Measurements from ENCODE around the gene DRAXIN. TPM values are rescaled to one million over a fixed set of nuclear protein-coding genes. Genes with fewer than 3 reads are reported as not detected.
A peak's percentile ranks its signal among the peaks of the same experiment; 100 is the strongest.

The DRAXIN gene
- total RNA-seq, 4 donors from 2014 or later, result 0.14 to 0.16 TPM; not detected in 2

- H3K36me3 ChIP-seq, result no peaks in the 10 kb centered on the region
- no peaks in the 10 kb centered on the region for H3K27me3 ChIP-seq
- peaks cover 4 to 14% (median 10%) of the 10 kb centered on the region in 4 donors for H3K4me1 ChIP-seq
- DNase-seq, result no peak
- no peak overlapping the region for H3K27ac ChIP-seq
- intact Hi-C loops (cut with DNase I; ENCODE audit: low total_unique reads) (no loop called here), in situ Hi-C loops (cut with MboI; ENCODE audit: low pct_ligation_motif_present in 1 of 4, low pct_unique_long_range_greater_than_20kb in 1 of 4, low sequenced_read_pairs in 3 of 4) (no loop called here)
- WGBS, 2 donors (ENCODE audit: low coverage in 1 of 2), result 62% methylated on average over 5 of the region's 5 CpGs; no CpG with 5 or more reads in 1 of the 2 donors
- no peak for TF ChIP-seq POLR2A (IDR thresholded peaks at IDR 0.05)
- no peaks in the 10 kb centered on the region for H3K9me3 ChIP-seq
- no peak overlapping the region for H3K4me3 ChIP-seq
Measured at GRCh38 chr1:11725616-11726015, 34.1 kb downstream of the DRAXIN start.

DNA sequence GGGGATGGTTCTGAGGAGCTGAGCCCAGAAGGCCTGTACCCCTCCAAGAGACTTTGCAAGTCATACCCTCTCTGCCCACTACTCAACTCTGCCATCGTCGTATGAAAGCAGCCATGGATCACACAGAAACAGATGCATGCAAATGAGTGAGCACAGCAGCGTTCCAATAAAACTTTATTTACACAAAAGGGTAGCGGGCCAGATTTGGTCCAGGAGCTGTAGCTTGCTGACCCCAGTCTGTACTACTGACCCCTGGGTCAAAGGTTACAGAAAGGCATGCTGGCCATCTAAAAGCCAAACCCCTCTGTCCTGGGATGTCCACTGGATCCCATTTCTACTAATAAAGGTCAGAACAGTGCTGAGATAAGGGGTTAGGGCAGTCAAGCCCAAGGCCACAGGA lies 35.6 kb downstream of the DRAXIN start:
- H3K4me1 ChIP-seq, result peaks cover 4 to 23% (median 17%) of the 10 kb centered on the region in 4 donors
- H3K9me3 ChIP-seq, result no peaks in the 10 kb centered on the region
- in situ Hi-C loops (cut with MboI; ENCODE audit: low pct_ligation_motif_present in 1 of 4, low pct_unique_long_range_greater_than_20kb in 1 of 4, low sequenced_read_pairs in 3 of 4), result no loop called here
- no peak overlapping the region for H3K4me3 ChIP-seq
- H3K27ac ChIP-seq, result no peak overlapping the region
- no peaks in the 10 kb centered on the region for H3K36me3 ChIP-seq
- TF ChIP-seq, protein P1, sequence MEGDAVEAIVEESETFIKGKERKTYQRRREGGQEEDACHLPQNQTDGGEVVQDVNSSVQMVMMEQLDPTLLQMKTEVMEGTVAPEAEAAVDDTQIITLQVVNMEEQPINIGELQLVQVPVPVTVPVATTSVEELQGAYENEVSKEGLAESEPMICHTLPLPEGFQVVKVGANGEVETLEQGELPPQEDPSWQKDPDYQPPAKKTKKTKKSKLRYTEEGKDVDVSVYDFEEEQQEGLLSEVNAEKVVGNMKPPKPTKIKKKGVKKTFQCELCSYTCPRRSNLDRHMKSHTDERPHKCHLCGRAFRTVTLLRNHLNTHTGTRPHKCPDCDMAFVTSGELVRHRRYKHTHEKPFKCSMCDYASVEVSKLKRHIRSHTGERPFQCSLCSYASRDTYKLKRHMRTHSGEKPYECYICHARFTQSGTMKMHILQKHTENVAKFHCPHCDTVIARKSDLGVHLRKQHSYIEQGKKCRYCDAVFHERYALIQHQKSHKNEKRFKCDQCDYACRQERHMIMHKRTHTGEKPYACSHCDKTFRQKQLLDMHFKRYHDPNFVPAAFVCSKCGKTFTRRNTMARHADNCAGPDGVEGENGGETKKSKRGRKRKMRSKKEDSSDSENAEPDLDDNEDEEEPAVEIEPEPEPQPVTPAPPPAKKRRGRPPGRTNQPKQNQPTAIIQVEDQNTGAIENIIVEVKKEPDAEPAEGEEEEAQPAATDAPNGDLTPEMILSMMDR (IDR thresholded peaks at IDR 0.05), result no peak
- no peak for TF ChIP-seq POLR2AphosphoS5 (IDR thresholded peaks at IDR 0.05)
- TF ChIP-seq EP300 (IDR thresholded peaks at IDR 0.05; ENCODE audit: low read depth), result no peak
- TF ChIP-seq POLR2A (IDR thresholded peaks at IDR 0.05), result no peak
- no peaks in the 10 kb centered on the region for H3K27me3 ChIP-seq
- no peak for DNase-seq
- intact Hi-C loops (cut with DNase I; ENCODE audit: low total_unique reads), result no loop called here
- 93% methylated on average over 4 of the region's 4 CpGs; no CpG with 5 or more reads in 1 of the 2 donors for WGBS, 2 donors (ENCODE audit: low coverage in 1 of 2)

- Histone ChIP-seq H3K27me3 (no peaks in the 10 kb centered on the region), H3K4me1 (peaks cover 10 to 34% (median 23%) of the 10 kb centered on the region in 4 donors), H3K27ac (no peak overlapping the region), H3K36me3 (no peaks in the 10 kb centered on the region), H3K4me3 (no peak overlapping the region), H3K9me3 (no peaks in the 10 kb centered on the region)
- no peak for TF ChIP-seq POLR2A (IDR thresholded peaks at IDR 0.05)
- no peak for TF ChIP-seq EP300 (IDR thresholded peaks at IDR 0.05; ENCODE audit: low read depth)
- TF ChIP-seq, protein P1 (IDR thresholded peaks at IDR 0.05), result no peak
- no peak for TF ChIP-seq POLR2AphosphoS5 (IDR thresholded peaks at IDR 0.05)
- intact Hi-C loops (cut with DNase I; ENCODE audit: low total_unique reads), result no loop called here
- 98% methylated on average over 4 of the region's 4 CpGs; no CpG with 5 or more reads in 1 of the 2 donors for WGBS, 2 donors (ENCODE audit: low coverage in 1 of 2)
- no peak for DNase-seq
- in situ Hi-C loops (cut with MboI; ENCODE audit: low pct_ligation_motif_present in 1 of 4, low pct_unique_long_range_greater_than_20kb in 1 of 4, low sequenced_read_pairs in 3 of 4), result no loop called here
Measured at GRCh38 chr1:11728126-11728806, 36.8 kb downstream of the DRAXIN start.

DNA sequence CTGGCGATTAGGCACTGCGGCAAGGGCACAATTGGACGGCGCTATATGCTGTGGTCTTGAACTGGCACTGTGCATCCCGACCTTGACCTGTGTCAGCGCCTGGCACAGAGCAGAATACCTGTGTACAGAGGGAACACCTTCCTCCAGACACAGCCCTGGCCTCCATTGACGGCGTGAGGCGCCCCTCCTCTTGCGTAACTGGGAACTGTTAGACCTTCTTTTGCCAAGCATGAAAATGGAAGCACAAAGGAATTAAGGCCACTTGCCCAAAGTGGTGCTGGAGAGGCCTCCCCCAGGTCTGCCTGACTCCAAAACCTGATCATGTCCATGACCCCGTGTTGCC lies 37.6 kb downstream of the DRAXIN start:
- 86% methylated on average over 10 of the region's 11 CpGs; no CpG with 5 or more reads in 1 of the 2 donors for WGBS, 2 donors (ENCODE audit: low coverage in 1 of 2)
- intact Hi-C loops (cut with DNase I; ENCODE audit: low total_unique reads), result no loop called here

More for the DNA sequence above, 37.6 kb downstream of the DRAXIN start:
- TF ChIP-seq EP300 (IDR thresholded peaks at IDR 0.05; ENCODE audit: low read depth) (no peak), POLR2AphosphoS5 (IDR thresholded peaks at IDR 0.05) (no peak), POLR2A (IDR thresholded peaks at IDR 0.05) (no peak)
- TF ChIP-seq, protein P1 (IDR thresholded peaks at IDR 0.05), result no peak
- Histone ChIP-seq H3K4me3 (no peak overlapping the region), H3K4me1 (peaks cover 10 to 34% (median 23%) of the 10 kb centered on the region in 4 donors), H3K27me3 (no peaks in the 10 kb centered on the region), H3K36me3 (no peaks in the 10 kb centered on the region), H3K27ac (peak overlapping the region in 2 of 4 donors; percentile 63 to 89), H3K9me3 (no peaks in the 10 kb centered on the region)
- DNase-seq, result no peak
- in situ Hi-C loops (cut with MboI; ENCODE audit: low pct_ligation_motif_present in 1 of 4, low pct_unique_long_range_greater_than_20kb in 1 of 4, low sequenced_read_pairs in 3 of 4), result no loop called here
